ENCODE data around the gene PCK1. TPM values are rescaled to one million over a fixed set of nuclear protein-coding genes. Genes with fewer than 3 reads are reported as not detected.
A peak's percentile ranks its signal among the peaks of the same experiment; 100 is the strongest.

Gene PCK1
- total RNA-seq, 4 donors from 2014 or later: 2.2 to 6.3 (median 5.2) TPM

GRCh38 chr20:57603120-57603519 is 42.2 kb downstream of the PCK1 start:
- TF ChIP-seq POLR2A (IDR thresholded peaks at IDR 0.05) (no peak), POLR2AphosphoS5 (IDR thresholded peaks at IDR 0.05) (no peak), CTCF (IDR thresholded peaks at IDR 0.05) (no peak), EP300 (IDR thresholded peaks at IDR 0.05) (no peak)
- H3K36me3 ChIP-seq: no peaks in the 10 kb centered on the region
- H3K27me3 ChIP-seq: no peaks in the 10 kb centered on the region
- H3K27ac ChIP-seq: no peak overlapping the region
- H3K4me1 ChIP-seq: no peaks in the 10 kb centered on the region
- H3K4me3 ChIP-seq: no peak overlapping the region
- no peaks in the 10 kb centered on the region for H3K9me3 ChIP-seq
- DNase-seq (ENCODE audit: low spot score in 2 of 2): no peak
- WGBS: 96% methylated on average over 10 of the region's 10 CpGs

- TF ChIP-seq POLR2AphosphoS5 (IDR thresholded peaks at IDR 0.05) (no peak), CTCF (IDR thresholded peaks at IDR 0.05) (no peak), POLR2A (IDR thresholded peaks at IDR 0.05) (no peak), EP300 (IDR thresholded peaks at IDR 0.05) (no peak)
- 90% methylated on average over 5 of the region's 5 CpGs for WGBS
- Histone ChIP-seq H3K4me3 (no peak overlapping the region), H3K27ac (no peak overlapping the region), H3K27me3 (peaks cover 13% of the 10 kb centered on the region), H3K36me3 (no peaks in the 10 kb centered on the region), H3K4me1 (no peaks in the 10 kb centered on the region), H3K9me3 (no peaks in the 10 kb centered on the region)
- no peak for DNase-seq (ENCODE audit: low spot score in 2 of 2)
Observed at GRCh38 chr20:57605045-57605444, 44.1 kb downstream of the PCK1 start.

- WGBS: 73% methylated on average over 5 of the region's 5 CpGs
- no peaks in the 10 kb centered on the region for H3K4me1 ChIP-seq
- DNase-seq (ENCODE audit: low spot score in 2 of 2): no peak
- no peaks in the 10 kb centered on the region for H3K36me3 ChIP-seq
- no peak overlapping the region for H3K4me3 ChIP-seq
- TF ChIP-seq POLR2A (IDR thresholded peaks at IDR 0.05) (no peak), POLR2AphosphoS5 (IDR thresholded peaks at IDR 0.05) (no peak), EP300 (IDR thresholded peaks at IDR 0.05) (no peak), CTCF (IDR thresholded peaks at IDR 0.05) (no peak)
- no peak overlapping the region for H3K27ac ChIP-seq
- H3K27me3 ChIP-seq: peaks cover 21% of the 10 kb centered on the region
- no peaks in the 10 kb centered on the region for H3K9me3 ChIP-seq
Observed at GRCh38 chr20:57605878-57606277, 45.0 kb downstream of the PCK1 start.

- no peak overlapping the region for H3K4me3 ChIP-seq
- no peaks in the 10 kb centered on the region for H3K36me3 ChIP-seq
- H3K9me3 ChIP-seq: no peaks in the 10 kb centered on the region
- TF ChIP-seq EP300 (IDR thresholded peaks at IDR 0.05): no peak
- TF ChIP-seq POLR2AphosphoS5 (IDR thresholded peaks at IDR 0.05): no peak
- no peak for TF ChIP-seq POLR2A (IDR thresholded peaks at IDR 0.05)
- no peak for TF ChIP-seq CTCF (IDR thresholded peaks at IDR 0.05)
- DNase-seq (ENCODE audit: low spot score in 2 of 2): peak in 1 of 2 donors; percentile 46
- WGBS: 63% methylated on average over 3 of the region's 7 CpGs
- H3K27me3 ChIP-seq: peaks cover 22% of the 10 kb centered on the region
- H3K27ac ChIP-seq: no peak overlapping the region
- no peaks in the 10 kb centered on the region for H3K4me1 ChIP-seq
Observed at GRCh38 chr20:57608516-57608915, 47.6 kb downstream of the PCK1 start.

- H3K27me3 ChIP-seq: peaks cover 22% of the 10 kb centered on the region
- no peak overlapping the region for H3K27ac ChIP-seq
- TF ChIP-seq EP300 (IDR thresholded peaks at IDR 0.05) (no peak), CTCF (IDR thresholded peaks at IDR 0.05) (no peak), POLR2A (IDR thresholded peaks at IDR 0.05) (no peak), POLR2AphosphoS5 (IDR thresholded peaks at IDR 0.05) (no peak)
- no peaks in the 10 kb centered on the region for H3K4me1 ChIP-seq
- 83% methylated on average over 14 of the region's 16 CpGs for WGBS
- H3K4me3 ChIP-seq: no peak overlapping the region
- no peaks in the 10 kb centered on the region for H3K36me3 ChIP-seq
- no peaks in the 10 kb centered on the region for H3K9me3 ChIP-seq
- DNase-seq (ENCODE audit: low spot score in 2 of 2): peak in 1 of 2 donors; percentile 60
Observed at GRCh38 chr20:57609086-57609841, 48.4 kb downstream of the PCK1 start.

Measured in suprapubic skin (tissue), 4 donors.